HUDEP-2 (cell line): Measurements from ENCODE around the gene HDDC2.

Experiments
- DNase-seq, 76 experiments: peaks; one replicate each; lab custom pipeline; 2025; ENCODE audit not compliant: unreplicated experiment in 76 of 76; lab: John Stamatoyannopoulos, UW

HDDC2 gene

GRCh38 chr6:125245523-125246264 lies 56.1 kb downstream of the HDDC2 start:
- no peak for DNase-seq

GRCh38 chr6:125245109-125245508 lies 56.7 kb downstream of the HDDC2 start:
- DNase-seq: no peak

GRCh38 chr6:125237764-125238163 lies 64.0 kb downstream of the HDDC2 start:
- DNase-seq: no peak

- no peak for DNase-seq
Measured at GRCh38 chr6:125236536-125237327, 65.0 kb downstream of the HDDC2 start.

- no peak for DNase-seq
Measured at GRCh38 chr6:125233202-125233601, 68.6 kb downstream of the HDDC2 start.

- DNase-seq: no peak
Measured at GRCh38 chr6:125232466-125232865, 69.3 kb downstream of the HDDC2 start.

- DNase-seq: no peak
Measured at GRCh38 chr6:125231574-125232343, 70.0 kb downstream of the HDDC2 start.

- no peak for DNase-seq
Measured at GRCh38 chr6:125231133-125231532, 70.6 kb downstream of the HDDC2 start.

- no peak for DNase-seq
Measured at GRCh38 chr6:125230674-125231073, 71.1 kb downstream of the HDDC2 start.

- no peak for DNase-seq
Measured at GRCh38 chr6:125228981-125229479, 72.7 kb downstream of the HDDC2 start.

- DNase-seq: no peak
Measured at GRCh38 chr6:125227244-125227643, 74.5 kb downstream of the HDDC2 start.
